ENCODE results near the gene CDH5.

The CDH5 gene

DNA sequence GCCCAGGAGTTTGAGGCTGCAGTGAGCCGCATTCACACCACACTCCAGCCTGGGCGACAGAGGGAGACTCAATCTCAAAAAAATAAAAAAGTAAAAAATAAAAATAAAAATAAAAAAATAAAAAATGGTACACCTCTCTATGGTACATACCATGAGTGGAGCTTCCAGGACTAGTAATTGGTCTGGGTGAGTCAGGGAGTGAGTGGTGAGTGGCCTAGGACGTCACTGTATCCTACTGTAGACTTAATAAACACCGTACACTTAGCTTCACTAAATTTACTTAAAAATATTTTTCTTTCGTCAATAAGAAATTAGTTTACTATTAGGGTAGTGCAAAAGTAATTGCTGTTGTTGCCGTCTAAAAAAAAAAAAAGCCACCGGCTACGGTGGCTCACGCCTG lies 9.0 kb downstream of the CDH5 start:
- no peak for DNase-seq

DNA sequence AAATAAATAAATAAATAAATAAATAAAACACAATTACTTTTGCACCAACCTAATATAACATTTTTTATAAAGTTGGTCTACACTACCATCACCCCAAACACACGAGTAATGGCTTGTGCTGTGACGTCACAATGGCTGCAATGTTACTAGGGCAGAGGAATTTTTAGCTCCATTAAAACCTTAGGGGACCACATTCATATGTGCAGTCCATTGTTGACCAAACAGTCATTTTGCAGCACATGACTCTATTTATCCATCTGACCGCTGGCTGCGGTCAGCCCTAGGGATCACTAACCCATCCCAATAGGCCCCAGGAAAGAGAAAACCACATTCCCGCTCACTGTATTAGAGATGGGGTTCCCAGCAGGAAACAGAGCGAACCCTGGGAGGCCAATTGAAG lies 9.6 kb downstream of the CDH5 start:
- DNase-seq: no peak

DNA sequence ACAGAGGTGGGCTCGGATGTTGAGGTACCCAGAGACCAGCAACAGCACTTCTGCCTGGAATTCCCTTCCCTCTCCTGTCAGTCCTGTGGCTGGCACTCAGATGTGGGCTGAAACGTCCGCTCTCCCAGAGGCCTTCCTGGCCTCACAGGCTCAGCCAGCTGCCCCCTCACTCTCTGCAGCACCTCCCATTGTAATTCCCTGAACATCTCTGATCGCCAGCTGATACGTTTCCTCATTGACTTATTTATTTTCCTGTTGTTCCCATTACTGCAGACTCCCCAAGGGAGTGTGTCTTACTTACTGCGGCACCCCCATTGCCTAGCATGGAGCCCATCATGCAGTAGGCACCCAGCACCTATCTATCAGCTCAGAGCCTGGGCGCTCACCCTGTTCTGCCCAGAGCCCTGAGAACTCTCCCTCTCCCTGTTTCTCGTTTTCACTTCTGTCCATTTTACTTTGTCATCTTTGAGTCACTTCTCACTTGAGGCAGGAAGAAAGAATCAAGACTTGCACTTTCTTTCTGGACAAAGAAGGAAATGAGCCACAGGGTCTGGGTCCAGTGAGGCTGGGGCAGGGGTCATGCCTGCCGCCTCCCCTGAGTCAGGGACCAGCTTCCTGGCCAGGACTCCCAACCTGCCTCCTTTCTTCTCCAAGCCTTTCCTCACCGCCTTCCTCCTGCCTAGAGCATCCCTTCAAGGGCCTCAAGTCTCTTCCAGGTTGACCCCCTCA lies 10.2 kb downstream of the CDH5 start:
- no peak for DNase-seq

DNA sequence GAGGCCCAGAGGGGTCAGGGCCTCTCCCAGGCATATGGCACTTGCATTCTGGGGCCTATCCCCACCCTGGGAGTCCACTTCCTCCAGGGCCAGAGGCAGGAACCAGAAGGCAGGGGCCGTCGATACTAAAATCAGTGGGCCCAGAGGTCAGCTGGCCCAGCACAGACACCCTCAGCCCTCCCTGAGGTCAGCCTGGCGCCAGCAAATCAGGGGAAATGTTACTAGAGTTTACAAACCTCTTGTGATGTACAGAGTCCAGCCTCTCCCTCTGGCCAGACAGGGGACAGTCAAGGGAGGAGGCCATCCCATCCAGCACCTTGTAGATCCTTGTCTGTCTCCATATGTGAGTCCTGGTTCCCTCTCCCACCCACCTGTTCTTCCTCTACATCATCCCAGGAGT lies 10.8 kb downstream of the CDH5 start:
- no peak for DNase-seq

DNA sequence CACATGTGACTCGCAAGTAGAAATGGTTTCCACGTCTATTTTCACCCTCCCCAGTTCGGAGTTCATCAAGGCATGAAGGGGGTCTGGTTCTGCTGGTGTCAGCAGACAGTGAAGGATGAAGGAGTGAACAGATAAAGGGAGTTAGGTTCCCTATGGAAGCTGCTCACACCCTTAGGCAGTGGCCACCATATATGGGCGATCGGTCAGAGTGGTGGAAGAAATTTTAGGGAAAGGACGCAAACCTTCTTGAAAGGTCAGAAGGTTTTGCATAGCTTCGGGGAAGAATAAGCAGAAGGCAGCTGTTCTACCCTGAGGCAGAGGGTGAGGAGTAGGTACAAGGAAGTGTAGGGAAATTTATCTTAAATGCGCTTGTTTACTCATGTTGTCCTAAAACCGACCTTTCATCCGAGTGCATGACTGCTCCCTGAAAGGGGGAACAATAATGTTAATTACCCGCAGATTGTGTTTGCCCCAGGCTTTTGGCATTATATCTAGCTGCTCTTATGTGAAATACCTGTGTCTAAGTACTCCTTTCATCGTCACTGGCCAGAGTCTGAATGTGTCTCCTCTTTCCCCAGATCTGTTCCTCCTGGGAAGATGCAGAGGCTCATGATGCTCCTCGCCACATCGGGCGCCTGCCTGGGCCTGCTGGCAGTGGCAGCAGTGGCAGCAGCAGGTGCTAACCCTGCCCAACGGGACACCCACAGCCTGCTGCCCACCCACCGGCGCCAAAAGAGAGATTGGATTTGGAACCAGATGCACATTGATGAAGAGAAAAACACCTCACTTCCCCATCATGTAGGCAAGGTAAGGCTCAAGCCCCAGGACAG lies 12.5 kb downstream of the CDH5 start:
- DNase-seq: no peak

DNA sequence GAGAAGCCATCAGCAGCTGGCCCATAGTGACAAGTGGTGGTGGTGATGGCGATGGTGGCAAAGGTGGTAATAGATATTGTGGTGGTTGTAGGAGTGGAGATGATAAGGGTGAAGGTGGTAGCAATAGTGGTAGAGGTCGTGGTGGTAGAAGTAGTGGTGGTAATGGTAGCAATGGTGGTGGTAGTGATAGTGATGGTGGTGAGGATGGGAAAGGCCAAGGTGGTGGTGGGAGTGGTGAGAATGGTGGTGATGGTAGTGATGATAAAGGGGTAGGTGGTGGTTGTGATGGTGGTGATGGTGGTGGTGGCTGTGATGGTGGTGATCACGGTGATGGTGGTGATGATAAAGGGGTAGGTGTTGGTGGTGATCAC lies 13.1 kb downstream of the CDH5 start:
- DNase-seq: no peak

DNA sequence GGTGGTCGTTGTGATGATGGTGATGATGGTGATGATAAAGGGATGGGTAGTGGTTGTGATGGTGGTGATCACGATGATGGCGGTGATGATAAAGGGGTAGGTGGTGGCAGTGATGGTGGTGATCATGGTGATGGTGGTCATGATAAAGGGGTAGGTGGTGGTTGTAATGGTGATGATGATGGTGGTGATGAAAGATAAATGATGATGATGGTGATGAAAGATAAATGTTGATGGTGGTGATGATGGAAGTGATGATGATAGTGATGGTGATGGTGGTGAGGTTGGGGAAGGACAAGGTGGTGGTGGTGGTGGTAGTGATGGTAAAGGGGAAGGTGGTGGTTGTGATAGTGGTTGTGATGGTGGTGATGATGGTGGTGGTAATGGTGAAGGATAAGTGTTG lies 13.9 kb downstream of the CDH5 start:
- DNase-seq: no peak

DNA sequence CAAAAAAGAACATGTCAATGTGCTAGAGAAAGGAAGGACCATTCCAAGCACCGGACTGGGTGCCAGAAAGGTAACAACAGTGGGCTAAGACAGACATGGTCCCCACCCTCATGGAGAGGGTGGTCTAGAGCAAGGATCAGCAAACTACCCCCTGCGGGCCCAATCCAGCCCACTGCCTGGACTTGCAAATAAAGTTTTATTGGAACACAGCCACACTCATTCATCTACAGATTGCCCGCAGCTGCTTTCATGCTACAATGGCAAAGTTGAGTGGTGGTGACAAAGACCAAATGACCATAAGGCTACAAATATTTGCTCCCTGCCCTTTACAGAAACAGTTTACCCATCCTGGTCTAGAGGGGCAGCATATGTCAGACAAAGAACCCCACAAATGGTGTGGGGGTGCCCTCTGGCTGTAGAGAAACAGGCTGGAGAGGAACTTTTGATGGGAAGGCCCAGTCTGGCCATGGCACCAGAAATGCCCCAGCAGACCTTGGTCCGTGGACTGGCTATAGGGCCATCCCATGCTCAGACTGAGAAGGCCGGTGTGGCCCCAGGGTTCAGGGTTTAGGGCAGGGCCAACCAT lies 15.2 kb downstream of the CDH5 start:
- no peak for DNase-seq

DNA sequence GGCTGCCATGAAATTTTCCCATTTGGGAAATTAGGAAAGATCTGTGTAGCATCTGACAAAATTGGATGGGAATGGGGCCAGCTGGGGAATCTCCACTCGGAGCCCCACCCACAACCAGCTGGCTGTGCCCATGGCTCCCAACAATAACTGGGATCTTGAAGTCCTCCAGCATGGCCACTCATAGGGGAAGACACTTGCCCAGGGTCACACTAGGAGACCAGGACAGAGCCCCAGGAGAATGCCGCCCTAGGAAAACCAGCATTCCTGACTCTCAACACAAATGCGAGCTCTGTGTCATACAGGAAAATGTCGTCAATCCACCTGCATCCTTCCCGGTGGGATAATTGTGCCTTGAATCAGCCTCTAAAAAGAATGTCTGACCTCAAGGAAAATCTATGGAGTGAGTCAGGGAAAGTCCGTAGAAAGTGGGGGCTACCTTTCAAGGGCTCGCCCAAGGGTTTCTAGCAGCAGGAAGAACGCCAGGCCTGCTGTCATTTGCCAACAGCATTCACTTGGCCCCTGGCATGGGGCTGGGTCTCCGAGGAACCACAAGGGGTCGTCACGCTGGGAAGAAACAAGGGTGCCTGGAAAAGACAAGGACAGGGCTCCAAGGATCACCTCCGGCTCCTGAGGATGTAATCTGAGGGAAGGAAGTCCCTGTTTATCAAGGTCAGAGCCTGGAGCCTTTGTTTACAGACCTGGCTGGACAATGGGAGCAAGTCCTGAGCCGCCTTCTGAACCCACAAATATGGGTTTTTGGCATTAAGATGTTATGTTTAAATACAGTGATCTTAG lies 15.9 kb downstream of the CDH5 start:
- DNase-seq: no peak

DNA sequence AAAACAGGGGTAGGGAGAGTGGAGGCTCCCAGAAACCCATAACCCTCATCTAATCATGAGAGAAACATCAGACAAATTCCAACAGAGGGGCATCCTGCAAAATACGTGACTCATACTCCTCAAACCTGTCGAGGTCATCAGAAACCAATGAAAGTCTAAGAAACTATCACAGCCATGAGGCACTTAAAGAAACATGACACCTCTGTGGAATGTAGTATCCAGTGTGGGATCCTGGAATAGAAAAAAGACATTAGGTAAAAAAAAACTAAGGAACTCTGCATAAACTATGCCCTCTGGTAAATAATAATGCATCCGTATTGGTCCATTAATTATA lies 16.4 kb downstream of the CDH5 start:
- DNase-seq: no peak

DNA sequence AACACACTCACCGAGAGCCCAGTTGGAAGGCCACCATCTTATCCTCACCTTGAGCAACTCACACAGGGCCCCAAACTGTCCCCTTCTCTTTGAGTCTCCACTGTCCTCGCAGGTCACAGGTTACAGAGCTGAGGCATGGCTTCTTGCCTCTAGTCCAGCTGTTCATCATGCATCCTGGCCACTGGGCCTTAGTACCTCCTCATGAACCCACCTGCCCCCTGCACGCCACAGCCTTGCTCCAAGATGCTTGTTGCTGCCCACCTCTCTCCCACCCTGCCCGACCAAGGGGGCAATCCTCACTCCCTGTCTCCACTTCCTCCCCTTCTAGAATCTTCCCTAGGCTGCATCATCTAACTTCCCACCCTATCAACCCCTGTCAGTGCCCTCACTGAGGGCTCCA lies 17.1 kb downstream of the CDH5 start:
- no peak for DNase-seq

DNA sequence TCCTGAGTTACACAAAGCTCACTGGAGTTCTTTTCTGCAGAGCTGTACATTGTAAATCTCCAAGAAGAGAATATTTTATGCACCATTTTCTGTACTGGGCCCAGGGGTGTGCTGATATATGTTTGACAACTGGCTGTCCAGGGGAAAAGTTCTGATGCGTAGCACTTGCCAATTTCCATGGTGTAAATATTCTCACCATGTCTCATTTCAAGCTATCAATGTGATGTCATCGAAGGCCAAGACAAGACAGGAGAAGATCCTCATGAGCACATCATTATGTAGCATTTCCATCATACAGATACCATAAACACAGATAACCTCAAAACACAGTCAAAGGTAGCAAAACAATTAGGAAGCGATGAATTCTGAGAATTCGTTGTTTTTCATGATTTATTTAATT lies 18.9 kb downstream of the CDH5 start:
- no peak for DNase-seq

DNA sequence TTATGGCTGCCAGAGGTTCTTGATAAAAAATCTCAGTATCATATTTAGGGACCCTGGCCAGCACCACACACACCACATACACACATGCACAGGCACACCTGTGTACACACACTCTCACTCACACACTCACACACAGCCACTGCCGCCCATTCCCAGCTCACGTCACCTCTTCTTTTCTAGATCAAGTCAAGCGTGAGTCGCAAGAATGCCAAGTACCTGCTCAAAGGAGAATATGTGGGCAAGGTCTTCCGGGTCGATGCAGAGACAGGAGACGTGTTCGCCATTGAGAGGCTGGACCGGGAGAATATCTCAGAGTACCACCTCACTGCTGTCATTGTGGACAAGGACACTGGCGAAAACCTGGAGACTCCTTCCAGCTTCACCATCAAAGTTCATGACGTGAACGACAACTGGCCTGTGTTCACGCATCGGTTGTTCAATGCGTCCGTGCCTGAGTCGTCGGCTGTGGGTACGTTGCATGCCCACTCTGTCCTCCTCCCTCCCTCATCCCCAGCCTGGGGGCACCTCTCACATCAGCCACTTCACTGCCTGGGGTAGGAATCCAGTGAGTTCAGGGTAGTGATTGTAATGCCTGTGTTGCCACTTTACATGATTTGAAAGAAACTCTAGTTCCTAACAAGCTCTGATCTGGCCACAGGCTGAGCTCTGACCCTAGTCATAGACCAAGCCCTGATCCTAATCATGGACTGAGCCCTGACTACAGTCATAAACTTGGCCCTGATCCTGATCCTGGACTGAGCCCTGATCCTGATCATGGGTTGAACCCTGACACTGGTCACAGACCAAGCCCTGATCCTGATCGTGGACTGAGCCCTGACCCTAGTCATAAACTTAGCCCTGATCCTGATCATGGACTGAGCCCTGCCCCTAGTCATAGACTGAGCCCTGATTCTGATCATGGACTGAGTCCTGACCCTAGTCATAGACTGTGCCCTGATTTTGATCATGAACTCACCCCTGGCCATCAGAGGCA lies 20.4 kb downstream of the CDH5 start:
- no peak for DNase-seq

DNA sequence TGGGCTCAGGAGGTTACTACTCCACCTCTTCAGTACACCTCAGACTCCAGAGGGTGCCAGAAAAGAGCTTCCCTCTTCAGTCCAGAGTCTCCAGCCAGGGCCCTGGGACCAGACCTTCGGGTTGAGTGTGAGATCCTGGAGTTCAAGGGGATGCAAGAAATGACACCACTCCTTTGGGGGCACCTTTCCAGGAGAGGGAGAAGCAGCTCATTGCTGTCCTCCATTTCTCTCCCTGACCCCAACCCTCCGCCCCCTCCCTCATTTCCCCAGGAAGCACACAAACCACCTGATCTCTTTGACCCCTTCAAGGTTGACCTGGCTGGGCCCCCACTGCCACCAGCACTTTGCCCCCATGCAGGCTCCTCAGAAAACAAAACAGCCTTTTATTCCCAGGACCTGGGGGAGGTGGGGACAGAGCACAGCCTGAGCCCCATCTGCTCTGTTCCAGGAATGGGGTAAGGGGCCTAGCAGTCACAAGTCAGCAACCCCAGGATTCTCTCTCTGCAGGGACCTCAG lies 21.4 kb downstream of the CDH5 start:
- no peak for DNase-seq

DNA sequence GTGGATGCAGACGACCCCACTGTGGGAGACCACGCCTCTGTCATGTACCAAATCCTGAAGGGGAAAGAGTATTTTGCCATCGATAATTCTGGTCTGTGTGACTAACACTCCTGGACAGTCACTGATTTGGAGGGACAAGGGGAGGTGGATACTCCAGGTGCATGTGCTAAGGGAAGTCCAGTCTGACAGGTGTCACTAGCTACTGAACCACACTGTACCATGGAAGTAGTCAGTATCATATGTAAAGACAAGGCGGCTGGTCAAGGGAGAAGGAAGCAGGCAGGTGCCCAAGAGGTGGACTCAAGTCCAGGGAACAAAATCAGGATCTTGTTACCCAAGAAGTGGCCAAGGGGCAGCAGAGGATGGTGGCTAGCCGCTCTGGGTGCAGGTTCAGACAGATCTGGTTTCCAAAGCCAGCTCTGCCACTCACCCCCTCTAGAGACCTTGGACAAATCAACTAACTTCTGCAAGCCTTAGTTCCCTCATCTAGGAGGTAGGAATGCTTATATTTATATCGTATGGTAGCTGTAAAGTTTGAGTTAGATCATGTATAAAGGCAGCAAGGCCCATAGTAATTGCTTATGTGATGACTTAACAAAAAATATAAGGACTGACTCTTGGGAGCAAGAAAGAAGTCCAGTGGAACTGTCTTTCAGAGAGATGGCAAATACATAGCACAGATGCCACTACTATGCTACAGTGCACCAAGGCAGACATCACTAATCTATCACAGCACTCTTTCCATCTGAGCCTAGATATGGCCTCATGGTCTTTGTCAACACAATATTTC lies 22.1 kb downstream of the CDH5 start:
- no peak for DNase-seq

DNA sequence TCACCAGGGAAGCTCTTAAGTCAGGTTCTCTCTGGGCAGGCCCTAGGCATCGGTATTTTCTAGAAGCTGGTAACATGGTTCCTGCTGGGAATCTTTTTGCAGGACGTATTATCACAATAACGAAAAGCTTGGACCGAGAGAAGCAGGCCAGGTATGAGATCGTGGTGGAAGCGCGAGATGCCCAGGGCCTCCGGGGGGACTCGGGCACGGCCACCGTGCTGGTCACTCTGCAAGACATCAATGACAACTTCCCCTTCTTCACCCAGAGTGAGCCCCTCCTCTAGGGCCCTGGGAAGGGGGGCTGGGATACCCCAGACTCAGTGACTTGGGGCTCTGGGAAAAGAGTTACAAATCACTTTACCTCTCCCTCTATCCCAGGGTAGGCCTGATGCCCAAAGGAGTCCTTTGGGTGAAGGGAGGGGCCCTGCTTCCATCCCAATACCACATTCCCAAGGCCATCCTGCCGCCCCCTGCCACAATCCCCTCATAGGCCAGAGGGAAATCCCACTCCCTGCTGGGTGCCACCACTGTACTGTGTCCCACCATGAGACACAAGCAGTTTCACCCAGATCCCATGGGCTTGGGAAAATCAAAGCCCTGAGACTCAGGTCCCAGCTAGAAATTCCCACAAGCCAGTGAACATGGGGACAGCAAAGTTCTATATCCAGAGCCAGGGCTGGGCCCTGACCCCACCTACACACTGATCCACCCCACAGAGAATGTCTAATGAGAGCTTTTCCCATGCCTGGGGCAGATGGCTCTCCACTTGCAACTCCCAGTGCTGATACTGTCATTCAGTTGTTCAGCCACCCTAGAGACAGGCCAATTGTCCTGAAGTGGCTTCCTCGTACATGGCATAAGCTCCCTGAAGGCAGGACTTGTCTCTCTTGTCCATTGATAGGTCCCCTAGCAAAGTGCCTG lies 23.0 kb downstream of the CDH5 start:
- DNase-seq: no peak

DNA sequence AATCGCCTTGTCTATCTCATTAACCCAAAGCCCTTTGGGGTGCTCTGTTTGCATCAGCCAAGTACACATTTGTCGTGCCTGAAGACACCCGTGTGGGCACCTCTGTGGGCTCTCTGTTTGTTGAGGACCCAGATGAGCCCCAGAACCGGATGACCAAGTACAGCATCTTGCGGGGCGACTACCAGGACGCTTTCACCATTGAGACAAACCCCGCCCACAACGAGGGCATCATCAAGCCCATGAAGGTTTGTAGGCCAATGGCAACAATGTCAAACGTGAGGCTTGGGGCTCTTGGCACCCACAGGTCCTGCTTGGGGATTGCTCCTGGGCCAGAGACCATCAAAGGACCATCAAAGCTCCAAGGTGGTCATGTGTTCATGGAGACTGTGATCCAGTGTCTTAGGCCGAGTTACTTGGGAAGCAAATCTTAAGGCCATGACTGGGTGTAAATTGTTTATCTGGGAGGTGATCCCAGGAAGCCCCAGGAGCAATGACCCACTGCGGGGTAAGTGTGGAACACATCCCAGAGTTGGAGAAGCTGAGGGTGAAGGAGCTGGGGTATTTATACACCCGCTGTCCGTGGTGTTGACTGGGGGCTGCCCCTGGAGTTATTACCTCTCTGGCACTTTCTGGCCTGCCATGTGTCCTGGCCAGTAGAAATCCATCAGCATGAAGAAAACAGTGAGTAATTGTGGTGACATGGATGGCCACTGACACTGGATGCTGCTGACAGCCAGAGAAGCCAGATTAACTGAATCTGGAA lies 24.0 kb downstream of the CDH5 start:
- DNase-seq: no peak

DNA sequence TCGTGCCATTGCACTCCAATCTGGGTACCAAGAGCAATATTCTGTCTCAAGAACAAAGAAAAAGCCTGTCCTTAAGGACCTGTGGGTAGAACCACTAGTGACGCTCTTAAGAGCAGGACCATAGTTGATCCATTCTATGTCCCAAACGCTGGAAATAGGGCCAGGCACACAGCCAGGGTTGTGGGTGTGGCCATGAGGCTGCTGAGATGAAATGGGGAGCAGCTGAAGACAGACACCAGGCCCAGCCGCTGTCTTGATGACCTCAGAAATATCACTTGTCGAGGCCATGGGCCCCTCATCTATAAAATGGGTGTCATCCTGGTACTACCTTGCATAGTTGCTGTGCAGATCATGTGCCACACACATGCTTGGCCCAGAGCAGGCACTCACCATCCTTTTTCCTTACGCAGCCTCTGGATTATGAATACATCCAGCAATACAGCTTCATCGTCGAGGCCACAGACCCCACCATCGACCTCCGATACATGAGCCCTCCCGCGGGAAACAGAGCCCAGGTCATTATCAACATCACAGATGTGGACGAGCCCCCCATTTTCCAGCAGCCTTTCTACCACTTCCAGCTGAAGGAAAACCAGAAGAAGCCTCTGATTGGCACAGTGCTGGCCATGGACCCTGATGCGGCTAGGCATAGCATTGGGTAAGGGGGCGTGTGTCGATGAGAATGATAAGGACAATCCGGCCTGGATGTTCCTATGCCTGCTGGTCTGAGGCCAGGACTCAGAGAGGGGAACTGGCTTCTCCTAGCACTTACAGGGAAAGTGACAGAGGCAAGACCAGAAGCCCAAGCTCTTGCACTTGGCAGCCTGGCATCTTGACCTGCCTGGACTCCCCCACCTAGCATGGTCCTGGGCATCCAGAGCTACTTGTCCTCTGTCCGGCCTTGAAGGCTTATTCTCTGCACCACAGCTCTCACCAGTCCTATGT lies 25.5 kb downstream of the CDH5 start:
- DNase-seq: no peak
